Kidney (tissue), 14 donors: Measurements from ENCODE around the gene INPP5E. TPM values are rescaled to one million over a fixed set of nuclear protein-coding genes. Genes with fewer than 3 reads are reported as not detected.
"Not testable (repeated sequence)": the region's sequence is repeated elsewhere in the genome, so short reads cannot be mapped to it uniquely, and the experiment has no call there.

Source experiments
- DNase-seq, 5 donors: peaks; one replicate each; pipeline ENCODE4 v3.0.0-alpha.2; 2013 to 2020
- FAIRE-seq: peaks from 2 replicates; lab custom pipeline; 2012; peaks lifted over from hg19 to GRCh38; lab: Jason Lieb, UNC
- H3K27ac ChIP-seq, 2 donors: one replicate each; pipeline ENCODE4 v1.7.0; 2013; ENCODE audit warnings: low read depth in 2 of 2, low read length in 2 of 2, inconsistent platforms in 1 of 2
- H3K27me3 ChIP-seq: one replicate; pipeline ENCODE4 v1.7.1; 2013; ENCODE audit warnings: low read length, inconsistent platforms; ENCODE audit not compliant: control insufficient read depth, insufficient read depth
- H3K36me3 ChIP-seq, 3 donors: one replicate each; pipeline versions ENCODE4 v1.7.0 to v1.7.1; 2013; ENCODE audit warnings: low read length in 3 of 3, control low read depth in 1 of 3, inconsistent platforms in 1 of 3; ENCODE audit not compliant: insufficient read depth in 3 of 3, control insufficient read depth in 2 of 3
- H3K4me1 ChIP-seq, 3 donors: one replicate each; pipeline versions ENCODE4 v1.7.0 to v1.7.1; 2013; ENCODE audit warnings: low read length in 3 of 3, inconsistent platforms in 1 of 3, low read depth in 1 of 3; ENCODE audit not compliant: control insufficient read depth in 2 of 3, insufficient read depth in 2 of 3
- H3K4me3 ChIP-seq, 3 donors: one replicate each; pipeline versions ENCODE4 v1.7.0 to v1.8.1; 2013; ENCODE audit warnings: low read length in 3 of 3, control low read depth in 1 of 3, inconsistent platforms in 1 of 3
- H3K9ac ChIP-seq, 3 donors: one replicate each; pipeline versions ENCODE4 v1.7.0 to v1.7.1; 2013; ENCODE audit warnings: low read length in 3 of 3, control low read depth in 1 of 3, inconsistent platforms in 1 of 3
- H3K9me3 ChIP-seq, 3 donors: one replicate each; pipeline versions ENCODE4 v1.7.0 to v1.7.1; 2013; ENCODE audit warnings: low read length in 3 of 3, control low read depth in 1 of 3, inconsistent platforms in 1 of 3; ENCODE audit not compliant: control insufficient read depth in 2 of 3, insufficient read depth in 1 of 3
- intact Hi-C: fragments of 100-400 bp; cut with DNase I; formaldehyde crosslinking; loops from one replicate; pipeline ENCODE4 v1.11.1; 2022
- polyA plus RNA-seq: library from polyadenylated mRNA; stranded (reverse); fragments of 350-450 nt; fragmentation: Illumina TruSeq; extraction: RNeasy Lipid Tissue Mini Kit (QIAGEN cat#74804); gene quantifications from one replicate; pipeline ENCODE4 v1.2.3, GENCODE V29; 2014; ENCODE audit warnings: low read depth, low replicate concordance; ENCODE audit not compliant: insufficient read depth
- total RNA-seq: library from RNA; stranded (reverse); fragmentation: NEBNext Ultra II Directional; extraction: Animal tissue kit (Norgen Biotek cat#: 25700); gene quantifications from one replicate; pipeline ENCODE4 v1.2.1, GENCODE V29; 2021
- TF ChIP-seq, protein P1 (sequence below): IDR thresholded peaks from 3 replicates; pipeline ENCODE4 v1.5.1; 2012; ENCODE audit warnings: mild to moderate bottlenecking, moderate library complexity, borderline replicate concordance; ENCODE audit not compliant: insufficient read depth; ENCODE audit errors: extremely low read depth
- donor health status: control.
- donor health status: control.
- donor health status: control.
- donor health status: control.
- donor health status: control.
- donor health status: DM: yes; HTN: yes; CAD: no.
- donor health status: Normal renal cell carcinoma (clear cell type).

The INPP5E gene
- total and polyA plus RNA-seq, 2 donors from 2014 or later: 6.9 to 14.0 TPM

DNA sequence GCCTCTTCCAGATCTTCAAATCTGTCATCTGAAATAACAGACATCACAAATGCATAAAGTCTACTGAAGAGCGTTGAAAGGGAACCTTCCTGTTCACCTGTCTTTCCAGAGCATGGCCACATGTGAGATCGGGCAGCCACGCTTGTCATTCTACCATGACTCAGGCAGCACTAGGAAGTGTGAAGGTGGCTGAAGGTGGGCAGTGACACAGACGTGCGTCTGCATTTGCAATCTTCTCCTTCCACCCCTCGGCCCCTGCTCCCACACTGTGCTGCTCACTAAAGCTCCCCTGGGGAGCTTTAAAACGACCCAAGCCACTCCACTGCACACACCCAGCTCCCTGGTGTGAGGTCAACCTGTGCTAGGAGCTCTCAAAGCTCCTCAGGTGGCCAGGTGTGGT lies 31.7 kb downstream of the INPP5E start:
- Histone ChIP-seq H3K27me3 (no peaks in the 10 kb centered on the region), H3K9me3 (no peaks in the 10 kb centered on the region), H3K27ac (no peak overlapping the region), H3K9ac (no peak overlapping the region), H3K4me3 (no peak overlapping the region), H3K36me3 (peaks cover 3 to 20% (median 12%) of the 10 kb centered on the region in 3 donors), H3K4me1 (peaks cover 0 to 19% (median 7%) of the 10 kb centered on the region in 3 donors)
- intact Hi-C loops: no loop called here
- TF ChIP-seq, protein P1, sequence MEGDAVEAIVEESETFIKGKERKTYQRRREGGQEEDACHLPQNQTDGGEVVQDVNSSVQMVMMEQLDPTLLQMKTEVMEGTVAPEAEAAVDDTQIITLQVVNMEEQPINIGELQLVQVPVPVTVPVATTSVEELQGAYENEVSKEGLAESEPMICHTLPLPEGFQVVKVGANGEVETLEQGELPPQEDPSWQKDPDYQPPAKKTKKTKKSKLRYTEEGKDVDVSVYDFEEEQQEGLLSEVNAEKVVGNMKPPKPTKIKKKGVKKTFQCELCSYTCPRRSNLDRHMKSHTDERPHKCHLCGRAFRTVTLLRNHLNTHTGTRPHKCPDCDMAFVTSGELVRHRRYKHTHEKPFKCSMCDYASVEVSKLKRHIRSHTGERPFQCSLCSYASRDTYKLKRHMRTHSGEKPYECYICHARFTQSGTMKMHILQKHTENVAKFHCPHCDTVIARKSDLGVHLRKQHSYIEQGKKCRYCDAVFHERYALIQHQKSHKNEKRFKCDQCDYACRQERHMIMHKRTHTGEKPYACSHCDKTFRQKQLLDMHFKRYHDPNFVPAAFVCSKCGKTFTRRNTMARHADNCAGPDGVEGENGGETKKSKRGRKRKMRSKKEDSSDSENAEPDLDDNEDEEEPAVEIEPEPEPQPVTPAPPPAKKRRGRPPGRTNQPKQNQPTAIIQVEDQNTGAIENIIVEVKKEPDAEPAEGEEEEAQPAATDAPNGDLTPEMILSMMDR: no peak
- DNase-seq: no peak
- FAIRE-seq: no peak

DNA sequence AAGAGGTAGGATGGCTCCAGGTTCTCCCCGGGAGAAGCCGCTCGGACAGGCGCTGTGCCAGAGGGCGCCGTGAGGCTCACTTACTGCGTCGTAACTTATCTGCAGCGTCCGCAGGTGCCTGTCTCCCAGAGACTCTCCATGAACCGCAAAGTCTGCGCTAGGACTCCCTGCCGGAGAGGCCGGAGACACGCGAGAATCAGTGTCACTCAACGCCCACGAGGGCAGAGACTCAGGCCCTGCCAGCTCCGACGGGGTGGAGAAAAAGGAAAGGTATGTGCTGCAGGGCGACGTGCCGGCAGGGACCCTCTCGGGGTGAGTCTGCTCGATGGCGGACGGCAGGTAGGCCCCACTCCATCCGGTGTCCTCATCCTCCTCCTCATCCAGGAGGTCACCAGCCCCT lies 32.6 kb downstream of the INPP5E start:
- DNase-seq, intact Hi-C loops, H3K4me3 ChIP-seq, FAIRE-seq, H3K27me3 ChIP-seq, H3K9ac ChIP-seq, H3K9me3 ChIP-seq, H3K27ac ChIP-seq: not testable (repeated sequence)
- Histone ChIP-seq H3K4me1 (peaks cover 0 to 18% (median 7%) of the 10 kb centered on the region in 3 donors), H3K36me3 (peaks cover under 1 to 11% (median 9%) of the 10 kb centered on the region in 3 donors)

DNA sequence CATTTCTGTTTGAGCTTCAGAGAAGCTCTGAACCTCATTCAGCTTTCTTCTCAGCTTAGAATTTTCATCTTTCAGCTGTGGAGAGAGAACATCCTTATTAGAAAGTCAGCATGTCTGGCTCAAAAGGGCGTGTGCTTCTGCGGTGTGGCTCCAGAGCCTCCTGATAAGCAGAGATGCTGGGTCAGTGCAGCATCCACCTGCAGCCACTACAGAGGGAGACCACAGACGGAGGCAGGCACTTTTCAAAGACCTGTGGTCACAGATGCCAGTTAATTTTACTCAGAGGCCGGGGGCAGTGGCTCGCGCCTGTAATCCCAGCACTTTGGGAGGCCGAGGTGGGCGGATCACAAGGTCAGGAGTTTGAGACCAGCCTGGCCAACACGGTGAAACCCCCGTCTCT lies 33.7 kb downstream of the INPP5E start:
- H3K9me3 ChIP-seq, DNase-seq, FAIRE-seq, H3K27ac ChIP-seq, H3K9ac ChIP-seq, intact Hi-C loops, H3K4me3 ChIP-seq, H3K27me3 ChIP-seq, H3K4me1 ChIP-seq: not testable (repeated sequence)
- H3K36me3 ChIP-seq: peaks cover 0 to 10% (median 8%) of the 10 kb centered on the region in 3 donors

DNA sequence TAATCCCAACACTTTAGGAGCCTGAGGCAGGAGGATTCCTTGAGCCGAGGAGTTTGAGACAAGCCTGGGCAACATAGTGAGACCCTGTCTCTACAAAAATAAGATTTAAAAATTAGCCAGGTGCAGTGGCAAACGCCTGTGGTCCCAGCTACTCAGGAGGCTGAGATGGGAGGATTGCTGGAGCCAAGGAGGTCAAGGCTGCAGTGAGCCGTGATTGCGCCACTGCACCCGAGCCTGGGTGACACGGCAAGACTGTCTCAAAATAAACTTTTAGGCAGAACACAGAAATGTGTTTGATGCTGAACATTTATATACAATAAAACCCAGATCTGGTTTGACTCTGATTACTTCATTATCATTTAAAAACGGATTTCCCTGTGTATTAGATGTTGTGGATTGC lies 34.2 kb downstream of the INPP5E start:
- FAIRE-seq: no peak
- intact Hi-C loops: no loop called here
- Histone ChIP-seq H3K36me3 (peaks cover 0 to 10% (median 8%) of the 10 kb centered on the region in 3 donors), H3K27me3 (no peaks in the 10 kb centered on the region), H3K4me1 (peaks cover 0 to 8% (median 0%) of the 10 kb centered on the region in 3 donors), H3K9me3 (no peaks in the 10 kb centered on the region), H3K27ac (no peak overlapping the region), H3K4me3 (no peak overlapping the region), H3K9ac (no peak overlapping the region)
- TF ChIP-seq, protein P1: no peak
- DNase-seq: no peak
